A549 (cell line): ENCODE results near the gene ADSS1. TPM values are rescaled to one million over a fixed set of nuclear protein-coding genes. Genes with fewer than 3 reads are reported as not detected.
A peak's percentile ranks its signal among the peaks of the same experiment; 100 is the strongest.

Experiments
- ATAC-seq, 2 experiments: fragments of 200-7000 bp in 1 of 2; fragments of >200 bp in 1 of 2; cut with Nextera tagmentation in 1 of 2; cut with Tn5 transposase in 1 of 2; 3 replicates each; pipeline versions ENCODE4 v1.8.0 to v1.9.1; 2018 to 2020; ENCODE audit warnings: mild to moderate bottlenecking in 1 of 2, moderate library complexity in 1 of 2
- CTCF ChIA-PET: fragments of 300-600 bp; sonication (Branson Sonifier 250); formaldehyde crosslinking; extraction: SDS; loops from one replicate; lab custom pipeline; 2021; ENCODE audit warnings: antibody characterized with exemption, inconsistent platforms; lab: Yijun Ruan, JAX
- POLR2A ChIA-PET: fragments of 350-600 bp; formaldehyde crosslinking; extraction: SDS; loops from one replicate; lab custom pipeline; 2021; ENCODE audit warnings: antibody characterized with exemption, inconsistent platforms; lab: Yijun Ruan, JAX
- DNase-seq, 2 experiments: peaks; one replicate each; pipeline versions ENCODE4 v3.0.0 to v3.0.0-alpha.2; 2011 to 2016; ENCODE audit warnings: low read depth in 1 of 2, low spot score in 1 of 2
- FAIRE-seq: peaks from 2 replicates; lab custom pipeline; 2011; peaks lifted over from hg19 to GRCh38; lab: Jason Lieb, UNC
- H3K27ac ChIP-seq, 2 experiments: fragments of >200 bp; sonication (Bioruptor Twin); formaldehyde crosslinking; 3 replicates each; pipeline ENCODE4 v1.5.1; 2016 to 2017
- H3K4me1 ChIP-seq: fragments of >200 bp; sonication (Bioruptor Twin); formaldehyde crosslinking; 3 replicates; pipeline ENCODE4 v1.6.1; 2016
- H3K4me2 ChIP-seq: fragments of >200 bp; sonication (Bioruptor Twin); formaldehyde crosslinking; 3 replicates; pipeline ENCODE4 v1.6.1; 2016
- H3K4me3 ChIP-seq: fragments of >200 bp; sonication (Bioruptor Twin); formaldehyde crosslinking; 3 replicates; pipeline ENCODE4 v1.5.1; 2016
- H3K9me3 ChIP-seq: fragments of >200 bp; sonication (Bioruptor Twin); formaldehyde crosslinking; 3 replicates; pipeline ENCODE4 v1.6.1; 2016
- ATOH8 ChIP-seq: fragments of 250-450 bp; sonication (Bioruptor Pico); IDR thresholded peaks from 2 replicates; pipeline ENCODE4 v1.5.0; 2020; ENCODE audit warnings: low read depth, mild to moderate bottlenecking, moderate library complexity
- BCL3 ChIP-seq: fragments of >200 bp; sonication (Bioruptor Twin); formaldehyde crosslinking; IDR thresholded peaks from 3 replicates; pipeline ENCODE4 v1.6.1; 2016
- BHLHE40 ChIP-seq: IDR thresholded peaks from 2 replicates; pipeline ENCODE4 v1.6.1; 2012; ENCODE audit warnings: low read depth, low read length, inconsistent platforms
- CBX8 ChIP-seq: fragments of 200-600 bp; sonication (generic); IDR thresholded peaks from 2 replicates; pipeline ENCODE4 v1.6.1; 2016
- CHD4 ChIP-seq: fragments of 200-600 bp; sonication (generic); IDR thresholded peaks from 2 replicates; pipeline ENCODE4 v1.6.1; 2016; ENCODE audit warnings: antibody characterized with exemption, mild to moderate bottlenecking, borderline replicate concordance
- EHF ChIP-seq: fragments of 250-450 bp; sonication (Bioruptor Pico); IDR thresholded peaks from 2 replicates; pipeline ENCODE4 v1.5.0; 2020; ENCODE audit warnings: mild to moderate bottlenecking
- ELK1 ChIP-seq: fragments of 150-350 bp; IDR thresholded peaks from 2 replicates; pipeline ENCODE4 v1.6.1; 2014; ENCODE audit warnings: low read depth, mild to moderate bottlenecking, low read length
- EP300 ChIP-seq, 2 experiments: fragments of >200 bp; sonication (Bioruptor Twin); formaldehyde crosslinking; IDR thresholded peaks; 2 replicates in 1 of 2; 3 replicates in 1 of 2; pipeline ENCODE4 v1.6.1; 2016 to 2017
- ESRRA ChIP-seq: fragments of 150-350 bp; IDR thresholded peaks from 2 replicates; pipeline ENCODE4 v1.6.1; 2014; ENCODE audit warnings: mild to moderate bottlenecking, low read length, borderline replicate concordance
- GATA3 ChIP-seq: IDR thresholded peaks from 2 replicates; pipeline ENCODE4 v1.6.1; 2012; ENCODE audit warnings: borderline replicate concordance
- HDAC2 ChIP-seq: fragments of 200-600 bp; sonication (generic); IDR thresholded peaks from 2 replicates; pipeline ENCODE4 v1.6.1; 2016
- HES2 ChIP-seq: fragments of >200 bp; sonication (Bioruptor Twin); formaldehyde crosslinking; IDR thresholded peaks from 2 replicates; pipeline ENCODE4 v1.6.1; 2016
- HEYL ChIP-seq: fragments of 250-450 bp; sonication (Bioruptor Pico); IDR thresholded peaks from 2 replicates; pipeline ENCODE4 v1.8.0; 2021; ENCODE audit warnings: mild to moderate bottlenecking, moderate library complexity
- JUN ChIP-seq, 2 experiments: fragments of >200 bp; sonication (Bioruptor Twin); formaldehyde crosslinking; IDR thresholded peaks; 2 replicates in 1 of 2; 3 replicates in 1 of 2; pipeline ENCODE4 v1.6.1; 2016 to 2017
- MAFK ChIP-seq: fragments of 450-650 bp; IDR thresholded peaks from 2 replicates; pipeline ENCODE4 v1.6.1; 2014; ENCODE audit not compliant: partially characterized antibody
- MAX ChIP-seq: IDR thresholded peaks from 2 replicates; pipeline ENCODE4 v1.6.1; 2012
- MYC ChIP-seq: IDR thresholded peaks from 2 replicates; pipeline ENCODE4 v1.6.1; 2012; ENCODE audit warnings: mild to moderate bottlenecking, inconsistent platforms, low read length, improper control_type of control experiment, borderline replicate concordance
- NR3C1 ChIP-seq: fragments of >200 bp; sonication (Bioruptor Twin); formaldehyde crosslinking; IDR thresholded peaks from 3 replicates; pipeline ENCODE4 v1.6.1; 2017
- POLR2AphosphoS2 ChIP-seq: conservative IDR thresholded peaks from 2 replicates; pipeline ENCODE4 v1.6.1; 2012; ENCODE audit warnings: low read length, improper control_type of control experiment, inconsistent platforms
- RAD21 ChIP-seq, 2 experiments: fragments of >200 bp in 1 of 2; sonication (Bioruptor Twin) in 1 of 2; formaldehyde crosslinking in 1 of 2; IDR thresholded peaks in 1 of 2; conservative IDR thresholded peaks in 1 of 2; 2 replicates in 1 of 2; 3 replicates in 1 of 2; pipeline ENCODE4 v1.6.1; 2012 to 2018; ENCODE audit warnings: inconsistent platforms in 1 of 2
- REST ChIP-seq: fragments of 200-600 bp; sonication (generic); IDR thresholded peaks from 2 replicates; pipeline ENCODE4 v1.6.1; 2016; ENCODE audit warnings: antibody characterized with exemption, mild to moderate bottlenecking, moderate library complexity
- RFX5 ChIP-seq: fragments of 450-650 bp; IDR thresholded peaks from 2 replicates; pipeline ENCODE4 v1.7.1; 2014; ENCODE audit warnings: antibody characterized with exemption, mild to moderate bottlenecking, moderate library complexity
- ZSCAN20 ChIP-seq: fragments of 250-450 bp; sonication (Bioruptor Pico); IDR thresholded peaks from 2 replicates; pipeline ENCODE4 v1.8.0; 2022; ENCODE audit warnings: mild to moderate bottlenecking, moderate library complexity
- WGBS: methylation state at CpG from one replicate; pipeline ENCODE4 v1.1.6; 2017; ENCODE audit errors: missing lambda C conversion rate; 5-methylcytosine and 5-hydroxymethylcytosine counted together
- polyA plus RNA-seq, 4 experiments: library from polyadenylated mRNA; depleted of rRNA in 3 of 4; stranded (reverse); fragments of >200 nt; fragmentation: RNase III in 1 of 4; extraction: RNeasy Plus Mini Kit Qiagen cat#74134 plus additional on column Dnase treatment in 1 of 4; gene quantifications; 2 replicates in 3 of 4; 3 replicates in 1 of 4; pipeline ENCODE4 v1.2.3, GENCODE V29; 2011 to 2017

Gene ADSS1
- polyA plus RNA-seq, 2 of the 4 experiments (the other 2 are of a cell fraction), result 6.2 to 10.1 TPM

- TF ChIP-seq GATA3 (no peak), EHF (CRISPR knock-in tag) (no peak), HES2 (no peak), MAFK (no peak), ESRRA (no peak), CHD4 (no peak), POLR2AphosphoS2 (no peak), BCL3 (no peak), BHLHE40 (no peak), RFX5 (no peak), NR3C1 (no peak), ELK1 (no peak), MYC (no peak), CBX8 (no peak)
- no peaks in the 10 kb centered on the region for H3K9me3 ChIP-seq
- H3K27ac ChIP-seq, result peak overlapping the region in 1 of 2 experiments; percentile 98; a peak in 4 of 6 replicates
- ChIA-PET POLR2A (no interaction called here), CTCF (interaction anchor here (1.1 to 5.4 kb wide), 6 partner anchors 14 to 84 kb away, joined by 3 to 43 read pairs (median 4); no protein-coding TSS in a partner anchor)
- DNase-seq (no peak), ATAC-seq (no peak), FAIRE-seq (no peak)
- no peak overlapping the region for H3K4me3 ChIP-seq
- 93% methylated on average over 10 of the region's 10 CpGs for WGBS
- H3K4me1 ChIP-seq, result peaks cover 75% of the 10 kb centered on the region
- H3K4me2 ChIP-seq, result no peak overlapping the region
Measured at GRCh38 chr14:104684449-104684821, 39.6 kb upstream of the ADSS1 start.

GRCh38 chr14:104685216-104685997 is 38.6 kb upstream of the ADSS1 start:
- Histone ChIP-seq H3K9me3 (no peaks in the 10 kb centered on the region), H3K27ac (peak overlapping the region; percentile 31 to 98; a peak in 5 of 6 replicates), H3K4me1 (peaks cover 66% of the 10 kb centered on the region), H3K4me3 (no peak overlapping the region), H3K4me2 (peak overlapping the region; percentile 25; the same call in 2 of the 3 replicates)
- DNase-seq (peak in 1 of 2 experiments; percentile 65), ATAC-seq (no peak), FAIRE-seq (no peak)
- ChIA-PET CTCF (interaction anchor here (0.8 to 5.4 kb wide), 6 partner anchors 19 to 136 kb away, joined by 3 to 43 read pairs (median 3); no protein-coding TSS in a partner anchor), POLR2A (no interaction called here)
- 83% methylated on average over 4 of the region's 4 CpGs for WGBS
- peak in 1 of 2 experiments; percentile 27; a peak in 1 of 5 replicates for TF ChIP-seq RAD21 (conservative IDR thresholded peaks at IDR 0.05 in 1 of 2, IDR thresholded peaks at IDR 0.05 in 1 of 2)
- no peak for TF ChIP-seq BHLHE40

GRCh38 chr14:104685998-104686610 is 37.9 kb upstream of the ADSS1 start:
- Histone ChIP-seq H3K4me3 (no peak overlapping the region), H3K9me3 (no peaks in the 10 kb centered on the region), H3K27ac (peak overlapping the region; percentile 98), H3K4me1 (peaks cover 66% of the 10 kb centered on the region), H3K4me2 (peak overlapping the region; percentile 86; the same call in 2 of the 3 replicates)
- FAIRE-seq, result no peak
- ChIA-PET POLR2A (no interaction called here), CTCF (interaction anchor here (0.6 to 13.1 kb wide), 3 partner anchors 17 to 26 kb away, joined by 3 to 143 read pairs (median 4); no protein-coding TSS in a partner anchor)
- 92% methylated on average over 2 of the region's 2 CpGs for WGBS
- ATAC-seq, result no peak
- TF ChIP-seq MAX (no peak), HDAC2 (no peak), REST (no peak), ATOH8 (CRISPR knock-in tag) (no peak), JUN (IDR thresholded peaks at IDR 0.05) (no peak), HEYL (CRISPR knock-in tag) (no peak), MYC (no peak), EP300 (IDR thresholded peaks at IDR 0.05) (no peak), ZSCAN20 (CRISPR knock-in tag) (no peak)
- no peak for DNase-seq
